RKO (cell line): ENCODE results near the gene DYNLT5.
"Not testable (repeated sequence)": the region's sequence is repeated elsewhere in the genome, so short reads cannot be mapped to it uniquely, and the experiment has no call there.

ENCODE experiments used
- DNase-seq: peaks from one replicate; pipeline ENCODE4 v3.0.0-alpha.2; 2016; ENCODE audit warnings: low spot score

The DYNLT5 gene

GRCh38 chr1:66750577-66750976 lies 1.7 kb upstream of the DYNLT5 start:
- no peak for DNase-seq

- no peak for DNase-seq
Measured at GRCh38 chr1:66751160-66751559, 1.1 kb upstream of the DYNLT5 start.

GRCh38 chr1:66752671-66753371 lies 562 bp downstream of the DYNLT5 start:
- no peak for DNase-seq

GRCh38 chr1:66757722-66758240 lies 5.5 kb downstream of the DYNLT5 start:
- no peak for DNase-seq

- no peak for DNase-seq
Measured at GRCh38 chr1:66758241-66758755, 6.0 kb downstream of the DYNLT5 start.

- no peak for DNase-seq
Measured at GRCh38 chr1:66760506-66760905, 8.2 kb downstream of the DYNLT5 start.

- peak; percentile 22 for DNase-seq
Measured at GRCh38 chr1:66761221-66761620, 9.0 kb downstream of the DYNLT5 start.

GRCh38 chr1:66764994-66765578 lies 12.8 kb downstream of the DYNLT5 start:
- peak; percentile 77 for DNase-seq

GRCh38 chr1:66767626-66768025 lies 15.4 kb downstream of the DYNLT5 start:
- DNase-seq, result no peak

GRCh38 chr1:66768965-66769364 lies 16.7 kb downstream of the DYNLT5 start:
- DNase-seq, result no peak

- DNase-seq, result no peak
Measured at GRCh38 chr1:66769512-66770229, 17.4 kb downstream of the DYNLT5 start.

GRCh38 chr1:66770240-66770639 lies 18.0 kb downstream of the DYNLT5 start:
- no peak for DNase-seq

- no peak for DNase-seq
Measured at GRCh38 chr1:66770694-66771093, 18.4 kb downstream of the DYNLT5 start.

GRCh38 chr1:66773227-66773626 lies 21.0 kb downstream of the DYNLT5 start:
- no peak for DNase-seq

- no peak for DNase-seq
Measured at GRCh38 chr1:66774438-66774837, 22.2 kb downstream of the DYNLT5 start.

GRCh38 chr1:66775646-66776045 lies 23.4 kb downstream of the DYNLT5 start:
- DNase-seq, result no peak

GRCh38 chr1:66777831-66778230 lies 25.6 kb downstream of the DYNLT5 start:
- no peak for DNase-seq

- no peak for DNase-seq
Measured at GRCh38 chr1:66778266-66778665, 26.0 kb downstream of the DYNLT5 start.

- no peak for DNase-seq
Measured at GRCh38 chr1:66778969-66779368, 26.7 kb downstream of the DYNLT5 start.

GRCh38 chr1:66779475-66780078 lies 27.3 kb downstream of the DYNLT5 start:
- DNase-seq, result no peak

GRCh38 chr1:66785800-66786199 lies 33.5 kb downstream of the DYNLT5 start:
- DNase-seq, result not testable (repeated sequence)

GRCh38 chr1:66787641-66788040 lies 35.4 kb downstream of the DYNLT5 start:
- DNase-seq, result no peak
